ENCODE data around the gene L3MBTL4.

Gene L3MBTL4

GRCh38 chr18:6010284-6010683 is 404.4 kb downstream of the L3MBTL4 start:
- no peak for DNase-seq (ENCODE audit: low read depth, low spot score)
- POLR2A ChIA-PET: no interaction called here
- H3K4me3 ChIP-seq (ENCODE audit: low read depth, low read length): no peak overlapping the region
- TF ChIP-seq CTCF (IDR thresholded peaks at IDR 0.05; ENCODE audit: insufficient read depth, low read length, missing control alignments): no peak
- CTCF ChIA-PET: no interaction called here

GRCh38 chr18:6009756-6010155 is 405.0 kb downstream of the L3MBTL4 start:
- TF ChIP-seq CTCF (IDR thresholded peaks at IDR 0.05; ENCODE audit: insufficient read depth, low read length, missing control alignments): no peak
- H3K4me3 ChIP-seq (ENCODE audit: low read depth, low read length): no peak overlapping the region
- CTCF ChIA-PET: no interaction called here
- DNase-seq (ENCODE audit: low read depth, low spot score): no peak
- POLR2A ChIA-PET: interaction anchor here (0.6 kb wide), 1 partner anchor 897 kb away, joined by 3 read pairs; no protein-coding TSS in a partner anchor

GRCh38 chr18:6004683-6005082 is 410.0 kb downstream of the L3MBTL4 start:
- H3K4me3 ChIP-seq (ENCODE audit: low read depth, low read length): no peak overlapping the region
- no peak for TF ChIP-seq CTCF (IDR thresholded peaks at IDR 0.05; ENCODE audit: insufficient read depth, low read length, missing control alignments)
- POLR2A ChIA-PET: no interaction called here
- CTCF ChIA-PET: no interaction called here
- no peak for DNase-seq (ENCODE audit: low read depth, low spot score)

GRCh38 chr18:6004119-6004518 is 410.6 kb downstream of the L3MBTL4 start:
- TF ChIP-seq CTCF (IDR thresholded peaks at IDR 0.05; ENCODE audit: insufficient read depth, low read length, missing control alignments): no peak
- DNase-seq (ENCODE audit: low read depth, low spot score): no peak
- H3K4me3 ChIP-seq (ENCODE audit: low read depth, low read length): no peak overlapping the region
- POLR2A ChIA-PET: no interaction called here
- CTCF ChIA-PET: no interaction called here

- POLR2A ChIA-PET: no interaction called here
- no peak for TF ChIP-seq CTCF (IDR thresholded peaks at IDR 0.05; ENCODE audit: insufficient read depth, low read length, missing control alignments)
- H3K4me3 ChIP-seq (ENCODE audit: low read depth, low read length): no peak overlapping the region
- no peak for DNase-seq (ENCODE audit: low read depth, low spot score)
- CTCF ChIA-PET: no interaction called here
Measured at GRCh38 chr18:6001867-6002266, 412.8 kb downstream of the L3MBTL4 start.

- no peak overlapping the region for H3K4me3 ChIP-seq (ENCODE audit: low read depth, low read length)
- ChIA-PET CTCF (no interaction called here), POLR2A (no interaction called here)
- TF ChIP-seq CTCF (IDR thresholded peaks at IDR 0.05; ENCODE audit: insufficient read depth, low read length, missing control alignments): no peak
- DNase-seq (ENCODE audit: low read depth, low spot score): no peak
Measured at GRCh38 chr18:5998907-5999306, 415.8 kb downstream of the L3MBTL4 start.
